ENCODE measurements around the gene SETBP1. TPM values are rescaled to one million over a fixed set of nuclear protein-coding genes. Genes with fewer than 3 reads are reported as not detected.

Gene SETBP1
- total and polyA plus RNA-seq, 2 of the 4 experiments (the other 2 are of a cell fraction): 0.19 to 0.36 TPM

DNA sequence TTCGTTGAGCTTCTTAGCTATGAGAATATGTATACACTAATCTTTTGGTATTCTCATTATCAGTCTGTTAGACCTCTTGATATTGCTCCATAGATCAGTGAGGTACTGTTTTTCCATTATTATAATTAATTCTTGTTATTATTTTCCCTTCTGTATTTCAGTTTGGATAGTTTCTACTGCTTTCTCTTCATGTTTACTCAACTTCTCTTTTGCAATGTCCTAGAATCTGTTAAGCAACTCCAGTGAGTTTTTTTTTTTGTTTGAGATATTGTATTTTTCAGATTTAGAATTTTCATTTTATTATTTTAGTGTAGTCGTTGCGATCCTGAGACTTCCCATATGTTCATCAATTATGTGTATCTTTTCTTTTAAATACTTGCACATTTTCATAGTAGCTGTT lies 260.8 kb downstream of the SETBP1 start:
- TF ChIP-seq NFE2L2 (IDR thresholded peaks at IDR 0.05; ENCODE audit: low read depth, low read length): no peak
- TF ChIP-seq CHD1 (IDR thresholded peaks at IDR 0.05; ENCODE audit: low read depth, low read length): no peak
- H2AFZ ChIP-seq (replicated peaks; ENCODE audit: low read length, poor library complexity): no peak overlapping the region
- no peak overlapping the region for H3K23ac ChIP-seq (ENCODE audit: low read depth, low read length)
- peaks cover 3% of the 10 kb centered on the region; the same call in 1 of the 2 replicates for H3K27me3 ChIP-seq (ENCODE audit: control insufficient read depth, insufficient read depth, low read length)
- no peaks in the 10 kb centered on the region for H3K9me3 ChIP-seq (ENCODE audit: control insufficient read depth, insufficient read depth, low read length)
- peaks cover 2% of the 10 kb centered on the region; the same call in 1 of the 2 replicates for H3K4me1 ChIP-seq (ENCODE audit: control insufficient read depth, insufficient read depth, low read length)
- no peak overlapping the region for H3K18ac ChIP-seq (ENCODE audit: low read depth, low read length)
- dilution Hi-C loops (cut with HindIII; ENCODE audit: low sequenced_read_pairs, unreplicated experiment) (no loop called here), intact Hi-C loops (cut with micrococcal nuclease) (no loop called here), in situ Hi-C loops (cut with MboI; ENCODE audit: low sequenced_read_pairs) (no loop called here)
- H2AK9ac ChIP-seq (replicated peaks; ENCODE audit: low read depth, low read length, poor library complexity): no peak overlapping the region
- no peak overlapping the region for H2BK5ac ChIP-seq (ENCODE audit: low read depth, low read length, poor library complexity, severe bottlenecking)
- H4K5ac ChIP-seq (ENCODE audit: low read depth, low read length): no peak overlapping the region
- H4K8ac ChIP-seq (ENCODE audit: low read depth in 2 of 2, low read length in 2 of 2): no peak overlapping the region
- no peak overlapping the region for H3K14ac ChIP-seq (replicated peaks; ENCODE audit: low read depth, low read length)
- H3K4me2 ChIP-seq (ENCODE audit: low read depth, low read length): no peak overlapping the region
- ATAC-seq (ENCODE audit: low read depth): no peak
- no peak overlapping the region for H3K9ac ChIP-seq (ENCODE audit: low read depth, low read length)
- H2BK20ac ChIP-seq (ENCODE audit: low read depth, low read length): no peak overlapping the region
- CTCF ChIA-PET: no interaction called here
- WGBS, 2 experiments (ENCODE audit: extremely low coverage in 2 of 2, insufficient read length in 1 of 2): no CpG with 5 or more reads among the region's 3 CpGs
- no peak for DNase-seq
- H2BK120ac ChIP-seq (ENCODE audit: low read depth, low read length): no peak overlapping the region
- POLR2A ChIA-PET (ENCODE audit: unreplicated experiment): no interaction called here
- no peaks in the 10 kb centered on the region for H4K20me1 ChIP-seq (ENCODE audit: insufficient read depth, low read length)
- H4K91ac ChIP-seq (ENCODE audit: insufficient read depth, low read depth, low read length): no peak overlapping the region
- H3K36me3 ChIP-seq (ENCODE audit: control insufficient read depth, insufficient read depth, low read length): no peaks in the 10 kb centered on the region
- no peak overlapping the region for H3K4me3 ChIP-seq (ENCODE audit: insufficient read depth, low read depth, low read length)
- no peak overlapping the region for H2AK5ac ChIP-seq (ENCODE audit: low read depth, low read length)
- H3K4ac ChIP-seq (ENCODE audit: low read depth, low read length): no peak overlapping the region
- no peak overlapping the region for H3K27ac ChIP-seq (ENCODE audit: insufficient read depth, low read length)
- no peak overlapping the region for H2BK15ac ChIP-seq (ENCODE audit: low read depth, low read length)
- no peaks in the 10 kb centered on the region for H3K9me1 ChIP-seq (ENCODE audit: insufficient read depth, low read length)
- H3K79me1 ChIP-seq (ENCODE audit: low read depth in 1 of 2, low read length in 2 of 2): no peaks in the 10 kb centered on the region
- BruUV-seq (replicated peaks): no TSS peak
- no peak overlapping the region for H3K56ac ChIP-seq (ENCODE audit: extremely low read depth, insufficient read depth, low read length)

Data from IMR-90 (cell line).